ENCODE results near the gene ARHGAP9.

ARHGAP9 gene

GRCh38 chr12:57479376-57480115 is at the start of gene ARHGAP9:
Gene ARHGAP9, minus strand, starts transcription at chr12:57479866. Its CDS starts 460 bp downstream, at chr12:57479406.
- no peak for DNase-seq (ENCODE audit: low read depth in 2 of 2)

- DNase-seq (ENCODE audit: low read depth in 2 of 2) = no peak
Observed at GRCh38 chr12:57528831-57529555, 49.3 kb upstream of the ARHGAP9 start.

GRCh38 chr12:57528176-57528575 is 48.5 kb upstream of the ARHGAP9 start:
- DNase-seq (ENCODE audit: low read depth in 2 of 2) = no peak

- no peak for DNase-seq (ENCODE audit: low read depth in 2 of 2)
Observed at GRCh38 chr12:57527184-57527583, 47.5 kb upstream of the ARHGAP9 start.

GRCh38 chr12:57526477-57527126 is 46.9 kb upstream of the ARHGAP9 start:
- no peak for DNase-seq (ENCODE audit: low read depth in 2 of 2)

GRCh38 chr12:57525615-57526383 is 46.1 kb upstream of the ARHGAP9 start:
- DNase-seq (ENCODE audit: low read depth in 2 of 2) = no peak

GRCh38 chr12:57524814-57525614 is 45.3 kb upstream of the ARHGAP9 start:
- no peak for DNase-seq (ENCODE audit: low read depth in 2 of 2)

GRCh38 chr12:57523706-57524614 is 44.3 kb upstream of the ARHGAP9 start:
- DNase-seq (ENCODE audit: low read depth in 2 of 2) = no peak

GRCh38 chr12:57522887-57523705 is 43.4 kb upstream of the ARHGAP9 start:
- DNase-seq (ENCODE audit: low read depth in 2 of 2) = peak in 1 of 2 donors; percentile 22

GRCh38 chr12:57522011-57522886 is 42.6 kb upstream of the ARHGAP9 start, which contains the start of gene MBD6:
Gene MBD6, plus strand, starts transcription at chr12:57522824. Its CDS starts 1,480 bp downstream, at chr12:57524304.
- peak; percentile 82 to 86 for DNase-seq (ENCODE audit: low read depth in 2 of 2)

GRCh38 chr12:57521525-57522010 is 41.9 kb upstream of the ARHGAP9 start:
- DNase-seq (ENCODE audit: low read depth in 2 of 2) = no peak

- peak; percentile 99 to 100 for DNase-seq (ENCODE audit: low read depth in 2 of 2)
Observed at GRCh38 chr12:57520053-57520818, 40.6 kb upstream of the ARHGAP9 start, which contains the start of gene DDIT3. Gene DDIT3, minus strand, starts transcription at chr12:57520514. Its CDS starts 3,108 bp downstream, at chr12:57517406.

- DNase-seq (ENCODE audit: low read depth in 2 of 2) = no peak
Observed at GRCh38 chr12:57519796-57520052, 40.1 kb upstream of the ARHGAP9 start.

- DNase-seq (ENCODE audit: low read depth in 2 of 2) = peak in 1 of 2 donors; percentile 6
Observed at GRCh38 chr12:57518920-57519795, 39.5 kb upstream of the ARHGAP9 start.

GRCh38 chr12:57518176-57518919 is 38.7 kb upstream of the ARHGAP9 start:
- DNase-seq (ENCODE audit: low read depth in 2 of 2) = no peak
